Erythroblast (primary cell): ENCODE data around the gene BARHL1.

Experiments used
- GATA1 ChIP-seq: IDR thresholded peaks from 2 replicates; pipeline ENCODE4 v1.6.1; 2011; ENCODE audit warnings: low read depth, mild to moderate bottlenecking, control low read depth, low read length, moderate library complexity
- POLR2A ChIP-seq: IDR thresholded peaks from 2 replicates; pipeline ENCODE4 v1.6.1; 2011; ENCODE audit warnings: mild to moderate bottlenecking, low read length

DNA sequence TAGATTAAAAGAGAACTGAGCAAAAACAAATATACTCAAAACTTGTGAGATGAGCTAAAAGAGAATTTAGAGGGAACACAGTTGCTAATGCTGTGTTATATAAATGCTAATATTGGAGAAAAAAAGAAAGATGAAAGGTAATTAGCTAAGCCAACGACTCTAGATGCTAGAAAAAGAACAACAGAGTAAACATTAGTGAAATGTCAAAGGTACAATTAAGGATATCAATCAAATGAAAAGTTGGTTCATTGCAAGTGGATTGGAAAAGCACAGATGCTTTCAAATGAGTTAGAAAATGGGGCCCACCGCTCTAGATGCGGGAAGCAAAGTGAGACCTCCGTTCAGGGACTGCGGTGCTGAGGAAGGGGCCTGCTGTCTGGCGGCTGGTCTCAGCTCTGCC, 17.9 kb upstream of the BARHL1 start:
- TF ChIP-seq POLR2A, result no peak
- no peak for TF ChIP-seq GATA1
